C4-2B (cell line): Measurements from ENCODE around the gene SRPRA.

ENCODE experiments used
- H3K27ac ChIP-seq: fragments of 450-650 bp; 2 replicates; pipeline ENCODE4 v1.5.1; 2017
- CTCF ChIP-seq: fragments of 450-650 bp; conservative IDR thresholded peaks from 2 replicates; pipeline ENCODE4 v1.5.1; 2017; ENCODE audit warnings: mild to moderate bottlenecking
- ZFX ChIP-seq: fragments of 450-650 bp; IDR thresholded peaks from 2 replicates; pipeline ENCODE4 v1.6.1; 2017

Gene SRPRA

GRCh38 chr11:126216526-126217305, 52.0 kb downstream of the SRPRA start:
- H3K27ac ChIP-seq = no peak overlapping the region
- no peak for TF ChIP-seq ZFX
- no peak for TF ChIP-seq CTCF

- no peak for TF ChIP-seq ZFX
- TF ChIP-seq CTCF = no peak
- peak overlapping the region; percentile 82 for H3K27ac ChIP-seq
Observed at GRCh38 chr11:126214841-126215240, 53.9 kb downstream of the SRPRA start.

- TF ChIP-seq CTCF = no peak
- no peak for TF ChIP-seq ZFX
- peak overlapping the region; percentile 47 for H3K27ac ChIP-seq
Observed at GRCh38 chr11:126214441-126214840, 54.3 kb downstream of the SRPRA start.
